GM18507 (cell line): ENCODE results near the gene ENDOV.
"Not testable (repeated sequence)": the region's sequence is repeated elsewhere in the genome, so short reads cannot be mapped to it uniquely, and the experiment has no call there.

Source experiments
- DNase-seq: peaks from one replicate; pipeline ENCODE4 v3.0.0; 2011; ENCODE audit warnings: low read depth; ENCODE audit not compliant: insufficient read length; ENCODE audit errors: extremely low spot score
- FAIRE-seq: peaks from 2 replicates; lab custom pipeline; 2011; peaks lifted over from hg19 to GRCh38; lab: Jason Lieb, UNC

ENDOV gene

DNA sequence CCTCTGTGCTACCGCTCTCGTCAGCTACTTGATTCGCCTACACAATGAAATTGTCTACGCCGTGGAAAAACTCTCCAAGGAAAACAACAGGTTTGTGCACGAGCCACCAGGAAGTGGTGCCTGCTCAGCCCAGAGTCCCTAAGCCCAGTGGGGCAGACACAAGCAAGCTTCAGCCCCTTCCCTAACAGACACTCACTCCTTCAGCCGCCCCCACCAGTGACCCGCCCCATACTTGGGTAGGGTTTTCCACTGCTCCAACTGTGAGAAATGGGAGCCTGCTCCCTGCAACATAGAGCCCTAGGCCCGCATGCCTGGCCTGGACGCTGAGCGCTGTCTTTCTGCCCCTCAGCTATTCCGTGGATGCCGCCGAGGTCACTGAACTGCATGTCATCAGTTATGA lies 28.6 kb upstream of the ENDOV start:
- DNase-seq (no peak), FAIRE-seq (no peak)

DNA sequence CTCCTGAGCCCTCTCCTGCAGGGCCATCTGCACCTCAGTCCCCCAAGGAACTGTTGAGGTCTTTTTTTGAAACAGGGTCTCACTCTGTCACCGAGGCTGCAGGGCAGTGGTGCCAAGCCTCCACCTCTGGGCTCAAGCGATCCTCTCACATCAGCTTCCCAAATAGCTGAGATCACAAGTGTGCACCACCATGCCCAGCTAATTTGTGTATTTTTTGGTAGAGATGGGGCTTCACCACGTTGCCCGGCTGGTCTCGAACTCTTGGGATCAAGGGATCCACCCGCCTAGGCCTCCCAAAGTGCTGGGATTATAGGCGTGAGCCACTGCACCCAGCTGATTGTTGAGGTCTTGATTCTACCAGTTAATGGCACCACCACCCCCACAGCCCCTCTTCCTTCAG lies 27.9 kb upstream of the ENDOV start:
- no peak for DNase-seq
- FAIRE-seq, result no peak

DNA sequence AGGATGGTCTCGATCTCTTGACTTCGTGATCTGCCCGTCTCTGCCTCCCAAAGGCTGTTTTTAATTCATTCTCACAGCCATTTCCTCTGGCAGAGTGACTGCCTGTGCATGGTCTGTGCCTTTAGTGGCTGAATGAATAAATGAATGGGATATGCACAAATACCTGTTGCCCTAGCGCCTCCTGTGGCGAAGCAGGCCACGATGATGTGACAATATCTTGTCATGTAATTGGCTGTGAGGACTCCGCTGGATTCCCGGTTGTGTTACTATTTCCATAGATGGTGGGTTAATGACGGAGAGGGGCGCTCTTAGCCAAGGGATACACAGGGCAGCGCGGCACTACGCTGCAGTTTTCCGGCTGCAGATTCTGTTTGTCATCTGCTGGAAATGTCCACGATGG lies 26.8 kb upstream of the ENDOV start:
- FAIRE-seq (no peak), DNase-seq (no peak)

DNA sequence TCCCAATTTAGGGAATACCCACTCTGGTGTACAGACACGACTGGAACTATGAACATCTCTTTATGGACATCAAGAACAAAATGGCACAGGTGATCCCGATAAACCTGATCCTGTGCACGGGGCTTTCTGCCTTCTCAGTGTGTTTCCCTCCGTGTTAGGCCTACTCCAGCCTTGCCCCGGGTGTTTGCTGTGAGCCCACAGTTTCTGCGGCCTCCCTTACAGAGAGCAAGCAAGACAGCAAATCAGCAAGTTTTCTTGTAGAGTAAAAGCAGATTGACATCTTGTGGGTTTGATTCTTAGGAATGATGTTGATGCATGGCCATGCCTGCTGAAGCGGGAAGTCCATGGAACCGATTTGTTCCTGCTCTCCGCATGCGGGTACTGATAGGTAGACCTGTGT lies 26.4 kb upstream of the ENDOV start:
- DNase-seq (no peak), FAIRE-seq (no peak)

DNA sequence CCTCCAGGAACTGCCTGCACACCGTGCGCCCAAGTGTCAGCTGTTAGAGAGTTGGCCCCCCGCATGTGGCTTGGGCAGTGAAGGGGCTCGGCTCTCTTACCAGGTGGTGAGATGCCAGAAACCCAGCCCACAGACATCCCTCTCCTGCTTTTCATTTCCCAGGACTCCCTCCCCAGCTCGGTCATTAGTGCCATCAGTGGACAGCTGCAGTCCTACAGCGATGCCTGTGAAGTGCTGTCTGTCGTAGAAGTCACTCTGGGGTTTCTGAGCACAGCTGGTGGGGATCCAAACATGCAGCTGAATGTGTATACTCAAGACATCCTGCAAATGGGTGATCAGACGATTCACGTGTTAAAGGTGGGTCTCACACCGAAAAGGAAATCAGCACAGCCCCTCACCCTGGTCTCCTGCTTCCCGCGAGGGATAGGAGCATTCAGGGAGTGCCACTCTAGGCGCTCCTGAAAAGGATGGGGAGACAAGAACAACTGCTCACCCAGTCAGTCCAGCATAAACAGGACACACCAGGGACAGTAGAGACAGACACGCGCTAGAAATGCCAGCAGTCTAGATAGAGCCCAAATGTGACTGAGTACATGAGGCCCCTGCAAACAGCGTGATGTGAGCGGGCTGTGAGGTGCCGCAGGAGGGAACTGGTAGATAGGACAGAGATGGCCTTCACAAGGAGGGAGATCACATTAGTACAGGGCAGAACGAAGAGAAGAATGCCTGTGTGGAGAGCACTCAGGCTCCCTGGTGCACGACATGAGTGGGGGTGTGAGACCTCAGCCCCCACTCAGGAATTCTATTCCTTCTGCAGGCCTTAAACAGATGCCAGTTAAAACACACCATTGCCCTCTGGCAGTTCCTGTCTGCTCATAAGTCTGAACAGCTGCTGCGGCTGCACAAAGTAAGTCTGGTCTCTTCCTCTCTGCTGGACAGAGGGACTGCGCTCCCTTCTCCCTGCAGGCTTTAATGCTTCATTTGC lies 25.7 kb upstream of the ENDOV start:
- FAIRE-seq (no peak), DNase-seq (no peak)

DNA sequence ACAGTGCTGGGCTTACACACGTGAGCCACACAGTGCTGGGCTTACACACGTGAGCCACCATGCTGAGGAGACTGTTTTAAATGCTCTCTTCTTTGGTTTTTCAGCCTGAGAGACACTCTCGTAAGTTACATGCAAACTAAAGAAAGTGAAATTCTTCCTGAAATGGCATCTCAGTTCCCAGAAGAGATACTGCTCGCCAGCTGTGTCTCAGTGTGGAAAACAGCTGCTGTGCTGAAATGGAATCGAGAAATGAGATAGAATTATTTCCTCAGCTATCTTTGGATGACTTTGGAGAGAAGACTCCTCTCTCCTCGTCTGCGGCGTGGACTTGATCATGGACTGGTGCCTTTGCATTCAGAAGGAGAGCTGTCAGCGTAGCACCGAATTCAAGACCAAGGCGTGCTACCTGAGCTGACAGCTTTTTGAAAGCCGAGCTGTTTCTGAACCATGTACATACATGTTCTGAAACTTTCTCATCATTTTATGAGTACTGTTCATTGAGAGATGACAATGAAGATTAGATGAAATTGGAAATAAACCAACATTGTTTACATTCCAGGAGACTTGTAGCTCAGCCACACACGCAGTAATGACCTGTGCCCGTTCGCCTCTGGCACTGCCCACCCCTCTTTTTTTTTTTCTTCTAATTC lies 21.6 kb upstream of the ENDOV start:
- FAIRE-seq, result no peak
- no peak for DNase-seq

DNA sequence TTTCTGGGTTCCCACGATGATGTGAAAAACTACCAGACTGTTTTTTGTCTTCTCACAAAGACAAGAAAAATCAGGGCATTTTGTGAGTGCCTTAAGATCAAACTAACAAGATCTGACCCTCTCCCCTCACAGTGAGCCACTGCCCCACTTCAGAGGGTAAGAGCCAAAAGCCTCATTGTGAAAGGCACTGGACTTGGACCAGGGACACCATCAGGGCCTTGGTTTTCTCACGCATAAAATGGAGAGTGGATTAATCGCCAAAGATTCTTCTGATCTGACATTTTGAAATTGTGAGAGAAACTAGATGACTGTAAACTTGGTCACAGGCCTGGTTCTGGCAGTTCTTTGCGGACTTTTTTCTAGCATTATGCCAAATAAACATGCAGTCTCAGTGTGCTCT lies 21.0 kb upstream of the ENDOV start:
- DNase-seq (no peak), FAIRE-seq (no peak)

DNA sequence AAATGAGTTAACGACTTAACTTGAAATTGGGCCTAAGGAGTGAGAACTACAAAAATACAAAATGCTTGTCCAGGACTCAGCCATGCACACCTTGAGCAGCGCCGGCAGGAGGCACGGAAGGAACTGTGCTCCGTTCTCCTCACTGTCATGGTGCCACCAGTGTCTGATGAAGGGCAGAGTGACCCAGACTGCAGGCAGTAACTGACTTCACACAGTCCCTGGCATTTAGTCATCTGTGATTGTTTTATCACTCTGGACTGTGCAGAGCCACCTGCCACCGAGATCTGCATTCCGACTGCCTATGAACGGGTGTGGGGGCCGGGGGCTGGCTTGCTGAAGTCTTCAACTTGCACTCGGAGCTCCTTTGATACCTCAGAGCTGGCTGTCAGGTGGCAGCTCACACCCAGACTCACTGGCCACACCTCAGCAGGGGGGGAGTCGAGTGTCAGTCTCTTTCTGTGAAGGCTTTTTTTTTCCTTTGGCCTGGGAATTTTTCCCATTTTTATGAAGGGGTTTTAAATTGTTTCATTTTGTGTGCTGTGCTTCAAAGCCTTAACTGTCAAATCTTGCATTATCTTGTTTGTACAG lies 20.2 kb upstream of the ENDOV start:
- DNase-seq (no peak), FAIRE-seq (no peak)

DNA sequence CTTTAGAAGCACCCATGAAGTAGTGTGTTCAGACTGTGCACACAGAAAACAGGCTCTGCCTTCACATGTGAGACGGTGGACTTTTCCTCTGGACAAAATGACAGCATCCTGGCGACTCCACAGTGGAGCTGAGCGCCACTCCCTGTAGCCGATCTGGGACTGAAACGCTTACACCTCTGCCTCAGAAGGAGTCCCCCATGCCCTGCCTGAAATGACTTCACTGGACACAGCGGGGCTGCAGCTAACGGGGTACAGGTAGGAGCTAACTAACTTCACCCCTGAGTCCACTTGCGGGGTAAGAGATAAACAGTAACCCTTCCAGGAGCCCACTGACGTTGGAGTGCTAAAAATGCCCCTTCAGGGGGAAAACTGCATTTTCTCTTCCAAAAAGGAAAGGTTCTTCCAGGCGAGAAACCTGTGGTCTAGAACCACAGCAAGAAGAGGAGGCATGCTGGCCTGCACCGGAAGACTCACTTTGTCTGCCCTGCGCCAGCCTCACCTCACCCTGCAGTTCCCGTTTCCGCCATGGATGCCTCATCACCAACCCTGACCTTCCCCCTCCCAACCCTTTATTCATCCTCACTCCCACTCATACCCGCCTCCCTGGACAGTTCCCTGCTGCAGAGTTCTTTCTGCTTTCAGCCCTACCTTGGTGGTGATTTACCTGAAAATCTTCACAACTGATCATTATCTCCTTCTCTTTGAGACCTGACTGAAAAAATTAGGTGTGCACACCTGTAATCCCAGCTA lies 19.4 kb upstream of the ENDOV start:
- DNase-seq (no peak), FAIRE-seq (no peak)

DNA sequence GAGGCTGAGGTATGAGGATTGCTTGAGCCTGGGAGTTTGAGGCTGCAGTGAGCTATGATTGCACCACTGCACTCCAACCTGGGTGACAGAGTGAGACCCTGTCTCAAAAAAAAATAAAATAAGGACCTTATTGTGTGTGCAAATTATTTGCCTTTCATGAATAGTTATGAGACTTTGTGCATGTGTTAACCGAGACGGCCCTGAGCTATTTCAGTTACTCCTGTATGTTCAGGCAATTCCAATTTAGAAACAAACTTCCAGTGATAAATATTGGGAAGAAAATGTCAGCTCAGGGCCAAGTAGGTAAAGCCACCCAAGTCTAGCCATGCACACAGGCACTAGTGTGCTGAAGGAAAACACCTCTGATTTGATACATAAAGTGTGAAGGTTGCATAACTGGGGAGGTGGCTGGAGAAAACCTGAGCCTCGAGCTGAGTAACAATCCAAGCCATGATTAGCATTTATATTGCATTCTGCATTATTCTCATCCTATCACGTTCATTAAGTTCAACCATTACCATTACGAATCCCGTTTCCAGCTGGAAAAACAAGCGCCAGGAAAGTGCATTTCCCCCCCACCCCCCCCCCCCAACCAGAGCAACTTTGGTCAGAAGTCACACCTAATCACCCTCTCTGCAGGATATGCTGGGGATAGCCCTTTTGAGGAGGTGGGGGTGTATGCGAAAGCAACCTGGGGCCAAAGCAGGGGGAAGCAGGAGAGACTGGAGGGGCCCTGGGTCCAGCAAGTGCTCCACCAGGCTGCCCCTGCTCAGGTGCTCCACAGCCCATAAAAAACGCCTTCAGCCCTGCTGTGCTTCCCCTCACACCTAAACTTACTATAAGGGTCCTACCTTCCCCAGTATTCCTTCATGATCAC lies 18.6 kb upstream of the ENDOV start:
- FAIRE-seq, result no peak
- DNase-seq, result no peak

DNA sequence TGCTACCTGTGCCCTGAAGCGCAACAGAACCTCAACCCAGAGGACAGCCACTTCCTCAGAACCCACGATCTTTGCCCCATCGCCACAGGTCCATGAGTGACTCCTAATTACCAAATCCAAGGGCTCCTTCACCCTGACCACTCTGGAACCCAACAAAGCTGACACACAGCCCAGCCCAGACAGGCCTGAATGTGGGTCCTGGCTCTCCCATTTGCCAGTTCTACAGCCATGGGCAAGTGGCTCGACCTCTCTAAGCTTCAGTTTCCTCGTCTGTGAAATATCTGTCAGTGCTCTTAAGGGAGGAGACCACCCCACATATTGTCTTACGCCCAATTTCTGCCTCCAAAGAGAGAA lies 18.0 kb upstream of the ENDOV start:
- FAIRE-seq (no peak), DNase-seq (no peak)

DNA sequence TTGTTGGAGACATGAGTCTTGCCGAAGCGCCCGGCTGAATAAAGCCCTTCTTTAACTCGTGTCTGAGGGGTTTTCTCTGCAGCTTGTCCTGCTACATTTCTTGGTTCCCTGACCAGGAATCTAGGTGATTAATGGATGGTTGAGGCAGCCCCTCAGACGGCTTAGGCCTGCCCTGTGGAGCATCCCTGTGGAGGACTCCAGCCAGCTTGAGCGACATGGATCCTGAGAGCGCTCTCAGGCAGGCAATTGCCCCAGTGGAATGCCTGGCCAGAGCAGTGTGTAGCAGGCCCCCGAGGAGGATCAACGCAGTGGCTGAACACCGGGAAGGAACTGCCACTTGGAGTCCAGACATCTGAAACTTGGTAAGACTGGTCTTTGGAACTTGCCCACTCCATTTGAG lies 17.3 kb upstream of the ENDOV start:
- FAIRE-seq (no peak), DNase-seq (no peak)

DNA sequence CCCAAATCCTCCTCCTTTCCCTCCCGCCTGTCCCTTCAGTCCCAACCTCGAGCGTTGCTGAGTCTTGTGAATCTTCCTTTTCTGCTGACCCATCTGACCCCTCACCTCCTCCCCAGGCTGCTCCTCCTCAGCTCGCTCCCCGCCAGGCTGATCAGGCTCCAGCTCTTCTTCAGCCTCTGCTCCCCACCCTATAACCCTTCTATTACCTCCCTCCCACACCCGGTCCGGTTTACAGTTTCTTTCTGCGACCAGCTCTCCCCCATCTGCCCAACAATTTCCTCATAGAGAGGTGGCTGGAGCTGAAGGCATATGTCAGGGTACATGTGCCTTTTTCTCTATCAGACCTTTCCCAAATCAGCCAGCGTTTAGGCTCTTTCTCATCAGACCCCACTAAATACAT lies 13.9 kb upstream of the ENDOV start:
- FAIRE-seq, result not testable (repeated sequence)

DNA sequence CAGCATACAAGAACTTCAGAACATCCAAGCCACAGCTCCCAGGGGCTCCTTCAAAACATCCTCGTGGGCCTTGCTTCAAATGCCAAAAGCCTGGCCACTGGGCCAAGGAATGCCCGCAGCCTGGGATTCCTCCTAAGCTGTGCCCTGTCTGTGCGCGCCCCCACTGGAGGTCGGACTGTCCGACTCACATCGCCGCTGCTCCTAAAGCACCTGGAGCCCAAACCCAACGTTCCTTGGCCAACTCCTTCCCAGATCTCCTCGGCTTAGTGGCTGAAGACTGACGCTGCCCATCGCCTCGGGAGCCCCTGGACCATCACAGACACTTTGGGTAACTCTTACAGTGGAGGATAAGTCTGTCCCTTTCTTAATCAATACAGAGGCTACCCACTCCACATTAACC lies 12.9 kb upstream of the ENDOV start:
- not testable (repeated sequence) for DNase-seq, FAIRE-seq

More for the DNA sequence above, 13.9 kb upstream of the ENDOV start:
- DNase-seq, result not testable (repeated sequence)

DNA sequence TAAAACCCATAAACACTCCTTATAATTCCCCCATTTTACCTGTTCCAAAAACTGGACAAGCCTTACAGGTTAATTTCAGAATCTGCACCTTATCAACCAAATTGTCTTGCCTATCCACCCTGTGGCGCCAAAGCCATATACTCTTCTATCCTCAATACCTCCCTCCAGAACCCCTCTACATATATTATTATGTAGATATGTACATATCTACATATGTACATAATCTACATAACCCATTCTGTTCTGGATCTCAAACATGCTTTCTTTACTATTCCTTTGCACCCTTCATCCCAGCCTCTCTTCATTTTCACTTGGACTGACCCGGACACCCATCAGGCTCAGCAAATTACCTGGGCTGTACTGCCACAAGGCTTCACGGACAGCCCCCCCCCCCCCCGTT lies 12.0 kb upstream of the ENDOV start:
- no peak for DNase-seq

DNA sequence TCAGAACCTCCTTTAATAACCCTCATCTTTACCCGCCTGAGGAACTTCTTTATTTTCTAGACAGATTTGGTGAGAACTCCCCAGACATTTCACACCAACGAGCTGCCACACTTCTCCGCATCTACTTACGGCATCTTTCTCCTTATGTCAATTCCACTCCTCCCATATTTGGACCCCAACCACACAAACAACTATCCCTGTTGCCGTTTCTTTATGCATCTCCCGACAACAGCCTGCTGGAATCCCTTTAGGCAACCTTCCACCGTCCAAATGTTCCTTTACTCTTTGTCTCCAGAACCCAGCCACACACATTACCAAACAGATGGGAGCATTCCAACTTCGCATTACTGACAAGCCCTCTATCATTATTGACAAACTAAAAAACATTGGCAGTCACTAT lies 8.8 kb upstream of the ENDOV start:
- FAIRE-seq, result no peak
- DNase-seq, result no peak

More for the DNA sequence above, 12.0 kb upstream of the ENDOV start:
- no peak for FAIRE-seq

DNA sequence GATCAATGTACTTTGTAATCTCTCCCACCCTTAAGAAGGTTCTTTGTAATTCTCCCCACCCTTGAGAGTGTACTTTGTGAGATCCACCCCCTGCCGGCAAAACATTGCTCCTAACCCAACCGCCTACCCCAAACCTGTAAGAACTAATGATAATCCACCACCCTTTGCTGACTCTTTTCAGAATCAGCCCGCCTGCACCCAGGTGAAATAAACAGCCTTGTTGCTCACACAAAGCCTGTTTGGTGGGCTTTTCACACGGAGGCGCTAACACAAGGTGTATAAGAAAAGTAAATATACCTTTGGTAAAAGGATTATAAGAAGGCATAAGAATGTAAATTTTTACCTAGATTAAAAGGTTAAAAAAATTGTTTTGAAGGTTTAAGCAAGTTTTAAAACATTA lies 7.0 kb upstream of the ENDOV start:
- not testable (repeated sequence) for DNase-seq, FAIRE-seq

DNA sequence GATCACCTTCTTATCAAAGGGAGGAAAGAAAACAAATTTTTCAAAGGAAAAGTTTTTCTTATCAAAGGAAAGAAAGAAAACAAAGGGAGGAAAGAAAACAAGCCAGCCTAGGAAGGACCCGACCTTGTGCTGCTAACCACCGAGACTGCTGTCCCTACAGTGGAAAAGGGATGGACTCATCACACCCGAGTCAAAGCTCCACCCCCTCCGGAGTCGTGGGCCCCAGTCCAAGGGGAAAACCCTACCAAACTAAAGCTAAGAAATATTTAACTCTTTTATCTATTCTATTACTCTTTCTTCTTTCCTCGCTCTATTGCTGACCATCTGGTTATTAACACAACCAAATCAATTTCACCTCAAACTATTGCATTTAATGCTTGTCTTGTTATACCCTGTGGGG lies 6.1 kb upstream of the ENDOV start:
- FAIRE-seq, result no peak
- no peak for DNase-seq

DNA sequence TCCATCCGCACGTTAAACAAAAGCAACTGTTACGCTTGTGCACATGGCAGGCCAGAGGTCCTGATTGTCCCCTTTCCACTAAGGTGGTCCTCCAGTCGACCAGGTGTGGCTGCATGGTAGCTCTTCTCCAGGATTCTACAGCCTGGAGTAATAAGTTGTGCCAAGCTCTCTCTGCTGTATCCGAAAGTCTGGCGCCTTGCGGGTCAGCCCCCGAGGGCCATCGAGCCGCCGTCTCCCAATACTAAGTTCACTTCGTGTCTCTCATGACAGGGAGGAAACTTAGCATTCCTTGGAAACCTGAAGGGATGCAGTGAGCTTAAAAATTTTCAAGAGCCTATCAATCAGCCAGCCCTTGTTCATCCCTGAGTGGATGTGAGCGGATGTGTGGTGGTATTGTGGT lies 5.3 kb upstream of the ENDOV start:
- FAIRE-seq, result no peak
- DNase-seq, result no peak
